Upper lobe of right lung (tissue), 1 donor: ENCODE measurements around the gene FIG4. TPM values are rescaled to one million over a fixed set of nuclear protein-coding genes. Genes with fewer than 3 reads are reported as not detected.

ENCODE experiments used
- ATAC-seq: fragments of 200-7000 bp; cut with Tn5 transposase; one replicate; pipeline ENCODE4 v1.9.1; 2020; ENCODE audit warnings: mild to moderate bottlenecking, moderate library complexity
- DNase-seq: peaks from one replicate; pipeline ENCODE4 v3.0.0-alpha.2; 2020
- H3K27ac ChIP-seq: fragments of 200-600 bp; one replicate; pipeline ENCODE4 v1.8.0; 2022
- H3K27me3 ChIP-seq: fragments of 200-600 bp; one replicate; pipeline ENCODE4 v1.8.0; 2022; ENCODE audit warnings: mild to moderate bottlenecking
- H3K36me3 ChIP-seq: fragments of 200-600 bp; one replicate; pipeline ENCODE4 v1.8.0; 2022
- H3K4me1 ChIP-seq: fragments of 200-600 bp; one replicate; pipeline ENCODE4 v1.8.0; 2022
- H3K4me3 ChIP-seq: fragments of 200-600 bp; one replicate; pipeline ENCODE4 v1.8.0; 2022; ENCODE audit warnings: mild to moderate bottlenecking
- H3K9me3 ChIP-seq: fragments of 200-600 bp; one replicate; pipeline ENCODE4 v1.8.0; 2022
- CTCF ChIP-seq: fragments of 200-600 bp; IDR thresholded peaks from one replicate; pipeline ENCODE4 v1.8.0; 2022; ENCODE audit warnings: antibody characterized with exemption
- intact Hi-C: fragments of 100-400 bp; cut with DNase I; formaldehyde crosslinking; loops from one replicate; pipeline ENCODE4 v1.11.0; 2022
- total RNA-seq: library from RNA; stranded (reverse); fragmentation: NEBNext Ultra II Directional; extraction: Animal tissue kit (Norgen Biotek cat#: 25700); gene quantifications from one replicate; pipeline ENCODE4 v1.2.1, GENCODE V29; 2021
- donor health status: DM: no; HTN: yes; CAD: no; lungs with severe emphysema.

Gene FIG4
- total RNA-seq, 1 donor from 2014 or later = 31.3 TPM

- no peak for TF ChIP-seq CTCF
- DNase-seq = no peak
- Histone ChIP-seq H3K4me3 (no peak overlapping the region), H3K27me3 (no peaks in the 10 kb centered on the region), H3K4me1 (no peaks in the 10 kb centered on the region), H3K36me3 (no peaks in the 10 kb centered on the region), H3K27ac (no peak overlapping the region), H3K9me3 (no peaks in the 10 kb centered on the region)
- intact Hi-C loops = no loop called here
- no peak for ATAC-seq
Observed at GRCh38 chr6:109662192-109662591, 28.9 kb upstream of the FIG4 start.

- intact Hi-C loops = no loop called here
- Histone ChIP-seq H3K4me1 (no peaks in the 10 kb centered on the region), H3K27me3 (no peaks in the 10 kb centered on the region), H3K4me3 (no peak overlapping the region), H3K9me3 (no peaks in the 10 kb centered on the region), H3K36me3 (no peaks in the 10 kb centered on the region), H3K27ac (no peak overlapping the region)
- no peak for TF ChIP-seq CTCF
- ATAC-seq = no peak
- DNase-seq = no peak
Observed at GRCh38 chr6:109669811-109670210, 21.3 kb upstream of the FIG4 start.

- no peak overlapping the region for H3K4me3 ChIP-seq
- no peak for TF ChIP-seq CTCF
- intact Hi-C loops = no loop called here
- no peaks in the 10 kb centered on the region for H3K4me1 ChIP-seq
- DNase-seq (no peak), ATAC-seq (no peak)
- no peaks in the 10 kb centered on the region for H3K36me3 ChIP-seq
- H3K9me3 ChIP-seq = no peaks in the 10 kb centered on the region
- H3K27ac ChIP-seq = no peak overlapping the region
- no peaks in the 10 kb centered on the region for H3K27me3 ChIP-seq
Observed at GRCh38 chr6:109671733-109672132, 19.4 kb upstream of the FIG4 start.

- DNase-seq (no peak), ATAC-seq (no peak)
- TF ChIP-seq CTCF = no peak
- intact Hi-C loops = no loop called here
- Histone ChIP-seq H3K36me3 (no peaks in the 10 kb centered on the region), H3K4me3 (no peak overlapping the region), H3K4me1 (no peaks in the 10 kb centered on the region), H3K27ac (no peak overlapping the region), H3K27me3 (no peaks in the 10 kb centered on the region), H3K9me3 (no peaks in the 10 kb centered on the region)
Observed at GRCh38 chr6:109672175-109672574, 18.9 kb upstream of the FIG4 start.

- DNase-seq (no peak), ATAC-seq (no peak)
- intact Hi-C loops = no loop called here
- no peaks in the 10 kb centered on the region for H3K27me3 ChIP-seq
- no peaks in the 10 kb centered on the region for H3K4me1 ChIP-seq
- no peak for TF ChIP-seq CTCF
- no peaks in the 10 kb centered on the region for H3K36me3 ChIP-seq
- H3K9me3 ChIP-seq = no peaks in the 10 kb centered on the region
- H3K4me3 ChIP-seq = no peak overlapping the region
- H3K27ac ChIP-seq = no peak overlapping the region
Observed at GRCh38 chr6:109672839-109673238, 18.3 kb upstream of the FIG4 start.

- ATAC-seq = no peak
- TF ChIP-seq CTCF = no peak
- H3K27me3 ChIP-seq = no peaks in the 10 kb centered on the region
- no peak overlapping the region for H3K27ac ChIP-seq
- H3K4me3 ChIP-seq = no peak overlapping the region
- H3K36me3 ChIP-seq = no peaks in the 10 kb centered on the region
- intact Hi-C loops = no loop called here
- no peak for DNase-seq
- H3K9me3 ChIP-seq = no peaks in the 10 kb centered on the region
- H3K4me1 ChIP-seq = no peaks in the 10 kb centered on the region
Observed at GRCh38 chr6:109676724-109677123, 14.4 kb upstream of the FIG4 start.
